ENCODE measurements around the gene CCNL2.

Gene CCNL2

GRCh38 chr1:1393428-1393827 lies 5.7 kb downstream of the CCNL2 start:
- in situ Hi-C loops (cut with HindIII; ENCODE audit: low sequenced_read_pairs) = no loop called here

DNA sequence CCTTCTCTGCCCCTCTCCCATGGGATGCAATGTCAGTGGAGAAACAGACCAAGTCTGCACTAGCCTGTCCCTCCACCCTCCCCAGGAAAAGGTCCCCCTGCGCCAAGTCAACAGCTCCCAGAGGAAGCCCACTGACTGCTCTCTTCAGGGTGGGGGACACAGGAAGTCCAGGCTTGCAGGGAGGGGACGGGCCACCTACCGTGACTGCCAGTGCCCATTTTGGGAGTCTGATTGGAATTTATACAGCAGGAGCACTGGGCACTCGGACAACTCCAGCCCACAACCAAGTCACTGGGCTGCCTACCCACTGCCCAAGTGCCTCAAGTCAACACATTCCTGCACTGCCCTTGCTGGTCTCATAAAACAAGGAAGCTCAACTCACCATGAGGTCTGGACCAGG lies 6.1 kb downstream of the CCNL2 start:
- H3K4me3 ChIP-seq (ENCODE audit: low read depth, low read length) = no peak overlapping the region
- in situ Hi-C loops (cut with HindIII; ENCODE audit: low sequenced_read_pairs) = no loop called here
- DNase-seq (ENCODE audit: low read depth, low spot score) = no peak
- TF ChIP-seq, protein P1, sequence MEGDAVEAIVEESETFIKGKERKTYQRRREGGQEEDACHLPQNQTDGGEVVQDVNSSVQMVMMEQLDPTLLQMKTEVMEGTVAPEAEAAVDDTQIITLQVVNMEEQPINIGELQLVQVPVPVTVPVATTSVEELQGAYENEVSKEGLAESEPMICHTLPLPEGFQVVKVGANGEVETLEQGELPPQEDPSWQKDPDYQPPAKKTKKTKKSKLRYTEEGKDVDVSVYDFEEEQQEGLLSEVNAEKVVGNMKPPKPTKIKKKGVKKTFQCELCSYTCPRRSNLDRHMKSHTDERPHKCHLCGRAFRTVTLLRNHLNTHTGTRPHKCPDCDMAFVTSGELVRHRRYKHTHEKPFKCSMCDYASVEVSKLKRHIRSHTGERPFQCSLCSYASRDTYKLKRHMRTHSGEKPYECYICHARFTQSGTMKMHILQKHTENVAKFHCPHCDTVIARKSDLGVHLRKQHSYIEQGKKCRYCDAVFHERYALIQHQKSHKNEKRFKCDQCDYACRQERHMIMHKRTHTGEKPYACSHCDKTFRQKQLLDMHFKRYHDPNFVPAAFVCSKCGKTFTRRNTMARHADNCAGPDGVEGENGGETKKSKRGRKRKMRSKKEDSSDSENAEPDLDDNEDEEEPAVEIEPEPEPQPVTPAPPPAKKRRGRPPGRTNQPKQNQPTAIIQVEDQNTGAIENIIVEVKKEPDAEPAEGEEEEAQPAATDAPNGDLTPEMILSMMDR (IDR thresholded peaks at IDR 0.05; ENCODE audit: low read depth, low read length) = no peak

More at GRCh38 chr1:1393428-1393827, 5.7 kb downstream of the CCNL2 start:
- no peak for DNase-seq (ENCODE audit: low read depth, low spot score)
- TF ChIP-seq, protein P1 (IDR thresholded peaks at IDR 0.05; ENCODE audit: low read depth, low read length) = no peak
- no peak overlapping the region for H3K4me3 ChIP-seq (ENCODE audit: low read depth, low read length)

GRCh38 chr1:1391225-1391624 lies 7.9 kb downstream of the CCNL2 start:
- in situ Hi-C loops (cut with HindIII; ENCODE audit: low sequenced_read_pairs) = no loop called here
- DNase-seq (ENCODE audit: low read depth, low spot score) = no peak

DNA sequence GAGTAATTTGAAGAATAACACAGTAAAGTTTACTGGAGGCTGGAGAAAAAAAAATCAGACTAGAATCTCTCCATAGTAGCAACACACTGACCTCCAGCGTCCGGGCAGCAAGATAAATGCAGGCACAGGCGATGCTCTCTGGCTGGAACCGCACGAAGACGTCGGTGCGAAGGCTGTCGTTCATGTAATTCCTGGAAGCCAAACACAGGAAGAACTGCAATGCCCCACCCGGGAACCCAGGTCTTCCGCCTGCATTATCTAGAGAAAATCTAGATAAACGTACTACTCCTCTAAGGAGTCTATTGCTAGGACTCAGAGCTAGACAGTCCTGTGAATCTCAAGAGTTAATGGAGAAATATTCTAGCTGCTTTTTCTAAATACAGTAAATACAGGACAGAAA lies 8.5 kb downstream of the CCNL2 start:
- H3K4me3 ChIP-seq (ENCODE audit: low read depth, low read length) = no peak overlapping the region
- in situ Hi-C loops (cut with HindIII; ENCODE audit: low sequenced_read_pairs) = no loop called here
- TF ChIP-seq, protein P1 (IDR thresholded peaks at IDR 0.05; ENCODE audit: low read depth, low read length) = no peak
- no peak for DNase-seq (ENCODE audit: low read depth, low spot score)

More at GRCh38 chr1:1391225-1391624, 7.9 kb downstream of the CCNL2 start:
- TF ChIP-seq, protein P1 (IDR thresholded peaks at IDR 0.05; ENCODE audit: low read depth, low read length) = no peak
- H3K4me3 ChIP-seq (ENCODE audit: low read depth, low read length) = no peak overlapping the region

GRCh38 chr1:1388078-1388472 lies 11.1 kb downstream of the CCNL2 start:
- no peak overlapping the region for H3K4me3 ChIP-seq (ENCODE audit: low read depth, low read length)
- TF ChIP-seq, protein P1 (IDR thresholded peaks at IDR 0.05; ENCODE audit: low read depth, low read length) = no peak
- DNase-seq (ENCODE audit: low read depth, low spot score) = no peak
- in situ Hi-C loops (cut with HindIII; ENCODE audit: low sequenced_read_pairs) = no loop called here

- in situ Hi-C loops (cut with HindIII; ENCODE audit: low sequenced_read_pairs) = no loop called here
- TF ChIP-seq, protein P1 (IDR thresholded peaks at IDR 0.05; ENCODE audit: low read depth, low read length) = no peak
- H3K4me3 ChIP-seq (ENCODE audit: low read depth, low read length) = no peak overlapping the region
- no peak for DNase-seq (ENCODE audit: low read depth, low spot score)
Observed at GRCh38 chr1:1387098-1388077, 11.7 kb downstream of the CCNL2 start.
